ENCODE measurements around the gene TSPAN14.

The TSPAN14 gene

GRCh38 chr10:80537086-80537735 lies 83.1 kb downstream of the TSPAN14 start:
- TF ChIP-seq, protein P1, sequence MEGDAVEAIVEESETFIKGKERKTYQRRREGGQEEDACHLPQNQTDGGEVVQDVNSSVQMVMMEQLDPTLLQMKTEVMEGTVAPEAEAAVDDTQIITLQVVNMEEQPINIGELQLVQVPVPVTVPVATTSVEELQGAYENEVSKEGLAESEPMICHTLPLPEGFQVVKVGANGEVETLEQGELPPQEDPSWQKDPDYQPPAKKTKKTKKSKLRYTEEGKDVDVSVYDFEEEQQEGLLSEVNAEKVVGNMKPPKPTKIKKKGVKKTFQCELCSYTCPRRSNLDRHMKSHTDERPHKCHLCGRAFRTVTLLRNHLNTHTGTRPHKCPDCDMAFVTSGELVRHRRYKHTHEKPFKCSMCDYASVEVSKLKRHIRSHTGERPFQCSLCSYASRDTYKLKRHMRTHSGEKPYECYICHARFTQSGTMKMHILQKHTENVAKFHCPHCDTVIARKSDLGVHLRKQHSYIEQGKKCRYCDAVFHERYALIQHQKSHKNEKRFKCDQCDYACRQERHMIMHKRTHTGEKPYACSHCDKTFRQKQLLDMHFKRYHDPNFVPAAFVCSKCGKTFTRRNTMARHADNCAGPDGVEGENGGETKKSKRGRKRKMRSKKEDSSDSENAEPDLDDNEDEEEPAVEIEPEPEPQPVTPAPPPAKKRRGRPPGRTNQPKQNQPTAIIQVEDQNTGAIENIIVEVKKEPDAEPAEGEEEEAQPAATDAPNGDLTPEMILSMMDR (IDR thresholded peaks at IDR 0.05; ENCODE audit: low read depth, low read length) = no peak
- in situ Hi-C loops (cut with HindIII; ENCODE audit: low sequenced_read_pairs) = no loop called here
- DNase-seq (ENCODE audit: low read depth, low spot score) = no peak
- no peak overlapping the region for H3K4me3 ChIP-seq (ENCODE audit: low read depth, low read length)

DNA sequence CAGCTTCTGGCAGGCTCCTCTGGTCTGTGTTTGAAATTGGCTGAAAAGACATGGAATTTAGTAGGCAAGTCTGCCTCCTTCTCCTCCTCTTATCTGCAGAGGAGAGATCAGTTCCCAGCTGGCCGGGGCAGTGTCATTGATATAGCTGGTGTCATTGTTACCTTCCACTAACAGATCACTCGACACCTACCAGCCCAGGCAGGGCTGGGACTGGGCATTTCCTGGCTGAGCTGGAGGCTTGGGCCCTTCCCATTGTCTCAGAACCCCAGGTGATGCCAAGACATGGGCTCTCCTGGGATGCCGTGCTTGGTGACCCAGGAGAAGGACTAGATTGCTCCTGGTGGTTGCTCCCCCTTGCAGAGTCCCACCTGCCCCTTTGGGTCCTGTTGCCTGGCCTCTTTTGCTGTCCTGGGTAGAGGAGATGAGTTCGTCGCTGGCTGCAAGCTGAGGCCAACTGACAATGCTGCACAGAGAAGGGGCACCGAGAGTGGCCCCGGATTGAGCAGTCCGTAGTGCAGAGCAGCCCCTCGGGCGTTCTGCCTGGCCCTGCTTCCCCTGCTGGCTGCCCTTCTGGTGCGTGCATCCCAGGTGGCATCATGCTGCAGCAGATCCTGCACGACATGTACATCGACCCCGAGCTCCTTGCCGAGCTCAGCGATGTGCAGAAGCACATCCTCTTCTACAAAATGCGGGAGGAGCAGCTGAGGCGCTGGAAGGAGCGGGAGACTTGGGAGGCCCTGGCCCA lies 83.8 kb downstream of the TSPAN14 start, which contains the start of gene SH2D4B:
Gene SH2D4B, plus strand, starts transcription at position 167 of the 745 bp plus-strand sequence. Its CDS starts 430 bp downstream, at position 597.
- TF ChIP-seq, protein P1 (IDR thresholded peaks at IDR 0.05; ENCODE audit: low read depth, low read length) = no peak
- no peak within 1 kb of the TSS for H3K4me3 ChIP-seq (ENCODE audit: low read depth, low read length)
- in situ Hi-C loops (cut with HindIII; ENCODE audit: low sequenced_read_pairs) = no loop called here
- DNase-seq (ENCODE audit: low read depth, low spot score) = no peak

DNA sequence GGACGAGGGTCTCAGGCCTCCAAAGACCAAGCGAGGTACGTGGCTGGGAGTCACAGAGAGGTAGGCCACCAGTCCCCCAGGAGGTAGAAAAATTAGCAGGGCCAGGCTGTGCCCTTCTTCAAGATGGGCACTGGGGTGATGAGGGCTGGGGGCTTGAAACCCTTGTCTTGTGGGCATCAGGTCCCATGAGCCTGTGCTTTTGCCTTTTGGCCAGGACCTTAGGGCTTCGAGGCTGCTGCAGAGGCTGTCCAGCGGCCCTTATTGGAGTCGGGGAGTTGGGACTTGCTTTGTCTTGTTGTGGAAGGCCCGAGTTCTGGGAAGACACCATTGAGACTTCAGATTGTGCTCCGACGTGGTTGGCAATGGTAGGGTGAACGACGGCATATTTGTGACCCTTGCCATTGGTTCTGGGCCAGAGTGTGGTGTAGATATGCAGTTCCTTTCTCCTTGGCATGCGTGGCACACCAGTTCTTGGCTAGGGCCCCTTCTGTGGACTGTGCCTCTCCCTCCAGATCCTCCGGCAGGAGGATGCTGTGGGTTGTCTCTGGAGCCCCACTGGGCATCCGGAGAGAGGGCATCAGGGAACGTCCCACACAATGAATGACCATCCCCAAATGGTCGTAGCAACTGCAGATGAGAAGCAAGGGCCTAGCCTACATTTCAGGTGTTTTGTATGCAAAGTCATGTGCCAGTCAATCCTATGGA lies 84.5 kb downstream of the TSPAN14 start:
- TF ChIP-seq, protein P1 (IDR thresholded peaks at IDR 0.05; ENCODE audit: low read depth, low read length) = no peak
- no peak for DNase-seq (ENCODE audit: low read depth, low spot score)
- H3K4me3 ChIP-seq (ENCODE audit: low read depth, low read length) = no peak overlapping the region
- in situ Hi-C loops (cut with HindIII; ENCODE audit: low sequenced_read_pairs) = no loop called here

- H3K4me3 ChIP-seq (ENCODE audit: low read depth, low read length) = no peak overlapping the region
- no peak for DNase-seq (ENCODE audit: low read depth, low spot score)
- TF ChIP-seq, protein P1 (IDR thresholded peaks at IDR 0.05; ENCODE audit: low read depth, low read length) = no peak
- in situ Hi-C loops (cut with HindIII; ENCODE audit: low sequenced_read_pairs) = no loop called here
Measured at GRCh38 chr10:80539421-80540031, 85.4 kb downstream of the TSPAN14 start.

- H3K4me3 ChIP-seq (ENCODE audit: low read depth, low read length) = no peak overlapping the region
- no peak for DNase-seq (ENCODE audit: low read depth, low spot score)
- in situ Hi-C loops (cut with HindIII; ENCODE audit: low sequenced_read_pairs) = no loop called here
- TF ChIP-seq, protein P1 (IDR thresholded peaks at IDR 0.05; ENCODE audit: low read depth, low read length) = no peak
Measured at GRCh38 chr10:80540136-80540535, 86.0 kb downstream of the TSPAN14 start.

GRCh38 chr10:80540618-80540980 lies 86.5 kb downstream of the TSPAN14 start:
- TF ChIP-seq, protein P1 (IDR thresholded peaks at IDR 0.05; ENCODE audit: low read depth, low read length) = no peak
- in situ Hi-C loops (cut with HindIII; ENCODE audit: low sequenced_read_pairs) = no loop called here
- H3K4me3 ChIP-seq (ENCODE audit: low read depth, low read length) = no peak overlapping the region
- no peak for DNase-seq (ENCODE audit: low read depth, low spot score)
